Activated CD4-positive, alpha-beta memory T cell treated with anti-CD3 and anti-CD28 coated beads for 36 hours (primary cell): ENCODE data around the gene GM2A. TPM values are rescaled to one million over a fixed set of nuclear protein-coding genes. Genes with fewer than 3 reads are reported as not detected.

Source experiments
- CTCF ChIA-PET: fragments of 350-600 bp; sonication (Branson Sonifier 250); formaldehyde crosslinking; loops from one replicate; lab custom pipeline; 2021; ENCODE audit warnings: antibody characterized with exemption, inconsistent platforms; lab: Charles Lee
- POLR2A ChIA-PET: fragments of 350-600 bp; sonication (Branson Sonifier 250); formaldehyde crosslinking; loops from one replicate; lab custom pipeline; 2021; ENCODE audit warnings: antibody characterized with exemption; lab: Charles Lee
- DNase-seq: peaks from one replicate; pipeline ENCODE4 v3.0.0-alpha.2; 2020
- H3K27ac Mint-ChIP-seq: one replicate; pipeline ENCODE4 v1.8.0; 2021; ENCODE audit warnings: mixed read lengths
- H3K27me3 Mint-ChIP-seq: one replicate; pipeline ENCODE4 v1.8.0; 2021; ENCODE audit warnings: mixed read lengths
- H3K36me3 Mint-ChIP-seq: one replicate; pipeline ENCODE4 v1.8.0; 2021; ENCODE audit warnings: mixed read lengths
- H3K4me1 Mint-ChIP-seq: one replicate; pipeline ENCODE4 v1.8.0; 2021; ENCODE audit warnings: low read depth, mixed read lengths
- H3K4me3 Mint-ChIP-seq: one replicate; pipeline ENCODE4 v1.8.0; 2021; ENCODE audit warnings: mild to moderate bottlenecking, mixed read lengths
- H3K9me3 Mint-ChIP-seq: one replicate; pipeline ENCODE4 v1.8.0; 2021; ENCODE audit warnings: mixed read lengths
- intact Hi-C: fragments of 100-400 bp; cut with micrococcal nuclease; formaldehyde crosslinking; loops from one replicate; pipeline ENCODE4 v1.15.1; 2023
- total RNA-seq, 2 experiments: library from RNA; stranded (reverse); gene quantifications; one replicate each; pipeline ENCODE4 v1.2.3, GENCODE V29; 2021

The GM2A gene
- total RNA-seq = 10 to 100 TPM; 28.7 to 29.1 TPM

GRCh38 chr5:151252762-151253604 is at the start of gene GM2A:
Gene GM2A (plus strand): TSS chr5:151253185. CDS start chr5:151253217, 32 bp downstream.
- Mint-ChIP-seq H3K4me1 (peaks cover 45% of the 10 kb centered on the region), H3K9me3 (no peaks in the 10 kb centered on the region), H3K36me3 (no peaks in the 10 kb centered on the region), H3K27me3 (no peaks in the 10 kb centered on the region), H3K4me3 (peak within 1 kb of the TSS; percentile 84), H3K27ac (peak within 1 kb of the TSS; percentile 94)
- intact Hi-C loops = loop anchor here (1.0 to 10.0 kb wide), 8 partner anchors 10 to 896 kb away; partner anchors contain the start of genes G3BP1, TCOF1 and TNIP1
- DNase-seq = peak; percentile 99
- POLR2A ChIA-PET = interaction anchor here (0.7 to 3.0 kb wide), 11 partner anchors 10 to 803 kb away, joined by 3 to 17 read pairs (median 3); partner anchors contain the start of genes CCDC69, G3BP1 and RBM22
- CTCF ChIA-PET = interaction anchor here (0.6 to 1.6 kb wide), 17 partner anchors 10 to 840 kb away, joined by 3 to 10 read pairs (median 3); partner anchors contain the start of gene CCDC69

- intact Hi-C loops = no loop called here
- POLR2A ChIA-PET = interaction anchor here (2.4 kb wide), 1 partner anchor 8 kb away, joined by 17 read pairs; no protein-coding TSS in a partner anchor
- peaks cover 42% of the 10 kb centered on the region for H3K4me1 Mint-ChIP-seq
These were observed 48.9 kb upstream of the GM2A start for GRCh38 chr5:151204051-151204450.

GRCh38 chr5:151205411-151205810 is 47.6 kb upstream of the GM2A start:
- Mint-ChIP-seq H3K4me3 (no peak overlapping the region), H3K9me3 (no peaks in the 10 kb centered on the region), H3K27ac (peak overlapping the region; percentile 40), H3K27me3 (no peaks in the 10 kb centered on the region), H3K4me1 (peaks cover 50% of the 10 kb centered on the region), H3K36me3 (peaks cover 3% of the 10 kb centered on the region)
- ChIA-PET POLR2A (no interaction called here), CTCF (no interaction called here)
- intact Hi-C loops = no loop called here
- DNase-seq = no peak

More at GRCh38 chr5:151204051-151204450, 48.9 kb upstream of the GM2A start:
- Mint-ChIP-seq H3K27me3 (no peaks in the 10 kb centered on the region), H3K27ac (no peak overlapping the region), H3K9me3 (no peaks in the 10 kb centered on the region), H3K36me3 (peaks cover 3% of the 10 kb centered on the region), H3K4me3 (no peak overlapping the region)
- CTCF ChIA-PET = interaction anchor here (2.5 to 3.7 kb wide), 2 partner anchors 19 to 78 kb away, joined by 8 to 16 read pairs; partner anchors contain the start of gene CCDC69
- no peak for DNase-seq

GRCh38 chr5:151208481-151208914 is 44.5 kb upstream of the GM2A start:
- no peaks in the 10 kb centered on the region for H3K27me3 Mint-ChIP-seq
- H3K9me3 Mint-ChIP-seq = no peaks in the 10 kb centered on the region
- no peak overlapping the region for H3K4me3 Mint-ChIP-seq
- H3K36me3 Mint-ChIP-seq = peaks cover 9% of the 10 kb centered on the region
- intact Hi-C loops = no loop called here
- ChIA-PET CTCF (interaction anchor here (0.9 to 1.3 kb wide), 2 partner anchors 43 to 160 kb away, joined by 3 to 5 read pairs; no protein-coding TSS in a partner anchor), POLR2A (interaction anchor here (1.7 kb wide), 1 partner anchor 15 kb away, joined by 4 read pairs; the partner anchor contains the start of gene CCDC69)
- no peak for DNase-seq
- peaks cover 58% of the 10 kb centered on the region for H3K4me1 Mint-ChIP-seq
- peak overlapping the region; percentile 38 for H3K27ac Mint-ChIP-seq

GRCh38 chr5:151212406-151212798 is 40.6 kb upstream of the GM2A start:
- H3K27ac Mint-ChIP-seq = peak overlapping the region; percentile 90
- intact Hi-C loops = loop anchor here (2.0 to 10.0 kb wide), 3 partner anchors 62 to 560 kb away; partner anchors contain the start of gene G3BP1
- no peaks in the 10 kb centered on the region for H3K27me3 Mint-ChIP-seq
- CTCF ChIA-PET = interaction anchor here (0.8 to 3.3 kb wide), 9 partner anchors 10 to 104 kb away, joined by 3 to 43 read pairs (median 5); partner anchors contain the start of genes CCDC69 and GM2A
- POLR2A ChIA-PET = interaction anchor here (0.9 to 5.4 kb wide), 6 partner anchors 10 to 132 kb away, joined by 3 to 95 read pairs (median 4); partner anchors contain the start of genes CCDC69, GM2A and TNIP1
- peaks cover 67% of the 10 kb centered on the region for H3K4me1 Mint-ChIP-seq
- H3K4me3 Mint-ChIP-seq = peak overlapping the region; percentile 82
- DNase-seq = no peak
- peaks cover 18% of the 10 kb centered on the region for H3K36me3 Mint-ChIP-seq
- no peaks in the 10 kb centered on the region for H3K9me3 Mint-ChIP-seq

GRCh38 chr5:151213803-151214613 is 39.0 kb upstream of the GM2A start:
- ChIA-PET POLR2A (interaction anchor here (0.6 to 5.4 kb wide), 6 partner anchors 9 to 40 kb away, joined by 3 to 95 read pairs (median 8); partner anchors contain the start of genes CCDC69 and GM2A), CTCF (interaction anchor here (0.5 to 3.3 kb wide), 9 partner anchors 9 to 102 kb away, joined by 3 to 43 read pairs (median 5); partner anchors contain the start of gene CCDC69)
- peak; percentile 94 for DNase-seq
- Mint-ChIP-seq H3K36me3 (peaks cover 17% of the 10 kb centered on the region), H3K4me1 (peaks cover 69% of the 10 kb centered on the region), H3K27ac (peak overlapping the region; percentile 97), H3K9me3 (no peaks in the 10 kb centered on the region), H3K27me3 (no peaks in the 10 kb centered on the region), H3K4me3 (peak overlapping the region; percentile 82)
- intact Hi-C loops = loop anchor here (1.0 to 10.0 kb wide), 9 partner anchors 9 to 558 kb away; partner anchors contain the start of genes G3BP1 and TNIP1

GRCh38 chr5:151214614-151215545 is 38.1 kb upstream of the GM2A start:
- ChIA-PET CTCF (interaction anchor here (1.3 to 3.3 kb wide), 5 partner anchors 8 to 101 kb away, joined by 4 to 43 read pairs (median 6); partner anchors contain the start of gene CCDC69), POLR2A (interaction anchor here (0.8 to 5.4 kb wide), 5 partner anchors 8 to 39 kb away, joined by 3 to 95 read pairs (median 9); partner anchors contain the start of genes CCDC69 and GM2A)
- H3K36me3 Mint-ChIP-seq = peaks cover 17% of the 10 kb centered on the region
- H3K9me3 Mint-ChIP-seq = no peaks in the 10 kb centered on the region
- peak; percentile 53 for DNase-seq
- H3K4me1 Mint-ChIP-seq = peaks cover 68% of the 10 kb centered on the region
- H3K27me3 Mint-ChIP-seq = no peaks in the 10 kb centered on the region
- intact Hi-C loops = loop anchor here (1.0 to 10.0 kb wide), 8 partner anchors 8 to 557 kb away; partner anchors contain the start of genes G3BP1 and TNIP1
- peak overlapping the region; percentile 97 for H3K27ac Mint-ChIP-seq
- peak overlapping the region; percentile 82 for H3K4me3 Mint-ChIP-seq

GRCh38 chr5:151215546-151215880 is 37.5 kb upstream of the GM2A start:
- ChIA-PET CTCF (interaction anchor here (1.3 to 1.5 kb wide), 2 partner anchors 8 to 51 kb away, joined by 6 read pairs; partner anchors contain the start of gene CCDC69), POLR2A (interaction anchor here (5.4 kb wide), 1 partner anchor 7 kb away, joined by 95 read pairs; the partner anchor contains the start of gene CCDC69)
- peak overlapping the region; percentile 82 for H3K4me3 Mint-ChIP-seq
- peak overlapping the region; percentile 97 for H3K27ac Mint-ChIP-seq
- peaks cover 72% of the 10 kb centered on the region for H3K4me1 Mint-ChIP-seq
- DNase-seq = no peak
- no peaks in the 10 kb centered on the region for H3K27me3 Mint-ChIP-seq
- H3K36me3 Mint-ChIP-seq = peaks cover 17% of the 10 kb centered on the region
- no peaks in the 10 kb centered on the region for H3K9me3 Mint-ChIP-seq
- intact Hi-C loops = loop anchor here (2.0 to 10.0 kb wide), 2 partner anchors 135 to 431 kb away; partner anchors contain the start of gene TNIP1

- Mint-ChIP-seq H3K4me1 (peaks cover 74% of the 10 kb centered on the region), H3K4me3 (no peak overlapping the region), H3K27me3 (no peaks in the 10 kb centered on the region), H3K9me3 (no peaks in the 10 kb centered on the region), H3K36me3 (peaks cover 20% of the 10 kb centered on the region), H3K27ac (peak overlapping the region; percentile 21)
- no peak for DNase-seq
- POLR2A ChIA-PET = no interaction called here
- intact Hi-C loops = loop anchor here (10.0 kb wide), 1 partner anchor 432 kb away; no protein-coding TSS in a partner anchor
- CTCF ChIA-PET = no interaction called here
These were observed 36.2 kb upstream of the GM2A start for GRCh38 chr5:151216781-151217180.

- no peaks in the 10 kb centered on the region for H3K9me3 Mint-ChIP-seq
- H3K4me1 Mint-ChIP-seq = peaks cover 76% of the 10 kb centered on the region
- no peak overlapping the region for H3K4me3 Mint-ChIP-seq
- intact Hi-C loops = loop anchor here (10.0 kb wide), 1 partner anchor 433 kb away; no protein-coding TSS in a partner anchor
- CTCF ChIA-PET = interaction anchor here (0.8 to 1.2 kb wide), 2 partner anchors 22 to 92 kb away, joined by 3 read pairs; no protein-coding TSS in a partner anchor
- H3K27me3 Mint-ChIP-seq = no peaks in the 10 kb centered on the region
- H3K36me3 Mint-ChIP-seq = peaks cover 15% of the 10 kb centered on the region
- peak overlapping the region; percentile 53 for H3K27ac Mint-ChIP-seq
- no peak for DNase-seq
- POLR2A ChIA-PET = no interaction called here
These were observed 34.8 kb upstream of the GM2A start for GRCh38 chr5:151218177-151218576.
